PC-3 (cell line): Measurements from ENCODE around the gene FAM168A. TPM values are rescaled to one million over a fixed set of nuclear protein-coding genes. Genes with fewer than 3 reads are reported as not detected.

Experiments used
- ATAC-seq: fragments of 200-7000 bp; cut with Tn5 transposase; 2 replicates; pipeline ENCODE4 v1.9.1; 2020; ENCODE audit warnings: mild to moderate bottlenecking, moderate library complexity
- BruUV-seq: library from RNA; stranded (reverse); fragments of 400-500 nt; replicated peaks from 2 replicates; lab custom pipeline; 2021; lab: Mats Ljungman, UMichigan
- CTCF ChIA-PET: fragments of 300-600 bp; sonication (Branson Sonifier 250); formaldehyde crosslinking; loops from one replicate; lab custom pipeline; 2022; ENCODE audit warnings: antibody characterized with exemption; lab: Charles Lee
- POLR2A ChIA-PET: fragments of 300-600 bp; sonication (Branson Sonifier 250); formaldehyde crosslinking; loops from one replicate; lab custom pipeline; 2022; ENCODE audit warnings: antibody characterized with exemption; ENCODE audit not compliant: unreplicated experiment; lab: Charles Lee
- DNase-seq: peaks from one replicate; pipeline ENCODE4 v3.0.0-alpha.2; 2015
- H2AFZ ChIP-seq: fragments of 300-600 bp; sonication (generic); 2 replicates; pipeline ENCODE4 v1.6.0; 2016; ENCODE audit warnings: antibody characterized with exemption, low read length
- H3F3A ChIP-seq: fragments of 300-600 bp; sonication (generic); one replicate; pipeline ENCODE4 v1.6.0; 2017; ENCODE audit warnings: antibody characterized with exemption, low read length, control low read depth, mild to moderate bottlenecking; ENCODE audit not compliant: unreplicated experiment
- H3K27ac ChIP-seq: fragments of 300-600 bp; sonication (generic); 2 replicates; pipeline ENCODE4 v1.5.1; 2016; ENCODE audit warnings: mild to moderate bottlenecking, low read length
- H3K27me3 ChIP-seq: fragments of 300-600 bp; sonication (generic); 2 replicates; pipeline ENCODE4 v1.6.1; 2016; ENCODE audit warnings: low read length, mixed read lengths
- H3K36me3 ChIP-seq: fragments of 300-600 bp; sonication (generic); 2 replicates; pipeline ENCODE4 v1.6.1; 2016; ENCODE audit warnings: low read depth, mixed run types, low read length, mixed read lengths
- H3K4me1 ChIP-seq: fragments of 300-600 bp; sonication (generic); 2 replicates; pipeline ENCODE4 v1.5.1; 2016; ENCODE audit warnings: low read length; ENCODE audit not compliant: insufficient read depth
- H3K4me2 ChIP-seq: fragments of 300-600 bp; sonication (generic); 2 replicates; pipeline ENCODE4 v1.6.0; 2016; ENCODE audit warnings: low read length
- H3K4me3 ChIP-seq: fragments of 300-600 bp; sonication (generic); 2 replicates; pipeline ENCODE4 v1.5.1; 2016; ENCODE audit warnings: mild to moderate bottlenecking, low read length, mixed read lengths
- H3K79me2 ChIP-seq: fragments of 300-600 bp; sonication (generic); 2 replicates; pipeline ENCODE4 v1.6.1; 2017; ENCODE audit warnings: low read length, mixed read lengths
- H3K9ac ChIP-seq: fragments of 300-600 bp; sonication (generic); 2 replicates; pipeline ENCODE4 v1.6.0; 2016; ENCODE audit warnings: mild to moderate bottlenecking, low read length
- H3K9me2 ChIP-seq: fragments of 300-600 bp; sonication (generic); replicated peaks from 2 replicates; pipeline ENCODE4 v1.6.1; 2016; ENCODE audit warnings: mixed run types, low read length, mixed read lengths
- H3K9me3 ChIP-seq: fragments of 300-600 bp; sonication (generic); 2 replicates; pipeline ENCODE4 v1.6.1; 2016; ENCODE audit warnings: low read length, mixed read lengths
- H4K20me1 ChIP-seq: fragments of 300-600 bp; sonication (generic); 2 replicates; pipeline ENCODE4 v1.6.1; 2016; ENCODE audit warnings: low read length, mixed read lengths
- CTCF ChIP-seq: fragments of 300-600 bp; sonication (generic); conservative IDR thresholded peaks from 2 replicates; pipeline ENCODE4 v1.5.1; 2017; ENCODE audit warnings: antibody characterized with exemption, low read depth, mild to moderate bottlenecking, low read length
- EZH2 ChIP-seq: fragments of 300-600 bp; sonication (generic); IDR thresholded peaks from one replicate; pipeline ENCODE4 v1.6.1; 2017; ENCODE audit warnings: antibody characterized with exemption, mild to moderate bottlenecking, low read length; ENCODE audit not compliant: unreplicated experiment
- EZH2phosphoT487 ChIP-seq: fragments of 300-600 bp; sonication (generic); IDR thresholded peaks from 2 replicates; pipeline ENCODE4 v1.6.1; 2018; ENCODE audit warnings: mild to moderate bottlenecking, antibody characterized with exemption, low read length, borderline replicate concordance
- intact Hi-C: fragments of 100-400 bp; cut with micrococcal nuclease; formaldehyde crosslinking; loops from 2 replicates; pipeline ENCODE4 v1.9.0; 2023
- total RNA-seq: library from RNA; depleted of rRNA; stranded (reverse); fragments of >200 nt; gene quantifications from 2 replicates; pipeline ENCODE4 v1.2.3, GENCODE V29; 2014

The FAM168A gene
- total RNA-seq, 1 experiment from 2014 or later: 24.5 TPM

- peaks cover 9% of the 10 kb centered on the region for H3K36me3 ChIP-seq
- ATAC-seq (no peak), DNase-seq (no peak)
- H3F3A ChIP-seq: no peaks in the 10 kb centered on the region
- CTCF ChIA-PET: no interaction called here
- H2AFZ ChIP-seq: no peak overlapping the region
- no peaks in the 10 kb centered on the region for H3K9me3 ChIP-seq
- no peaks in the 10 kb centered on the region for H3K27me3 ChIP-seq
- no peaks in the 10 kb centered on the region for H3K79me2 ChIP-seq
- intact Hi-C loops: no loop called here
- BruUV-seq: no TSS peak
- no peak overlapping the region for H3K9ac ChIP-seq
- no peaks in the 10 kb centered on the region for H4K20me1 ChIP-seq
- TF ChIP-seq EZH2phosphoT487 (no peak), EZH2 (no peak), CTCF (no peak)
- peaks cover 22% of the 10 kb centered on the region for H3K4me1 ChIP-seq
- H3K9me2 ChIP-seq: no peaks in the 10 kb centered on the region
- H3K4me2 ChIP-seq: no peak overlapping the region
- no peak overlapping the region for H3K27ac ChIP-seq
- POLR2A ChIA-PET: no interaction called here
- H3K4me3 ChIP-seq: no peak overlapping the region
Measured at GRCh38 chr11:73413256-73413655, 184.7 kb downstream of the FAM168A start.

- ChIA-PET POLR2A (no interaction called here), CTCF (no interaction called here)
- BruUV-seq: no TSS peak
- Histone ChIP-seq H3K4me2 (no peak overlapping the region), H3K79me2 (no peaks in the 10 kb centered on the region), H3K36me3 (peaks cover 10% of the 10 kb centered on the region), H3K9me3 (no peaks in the 10 kb centered on the region), H3K27ac (peak overlapping the region; percentile 13; the same call in 1 of the 2 replicates), H3K27me3 (no peaks in the 10 kb centered on the region), H3K4me1 (peaks cover 22% of the 10 kb centered on the region), H3K4me3 (no peak overlapping the region), H3F3A (no peaks in the 10 kb centered on the region), H3K9ac (no peak overlapping the region), H3K9me2 (no peaks in the 10 kb centered on the region), H4K20me1 (no peaks in the 10 kb centered on the region), H2AFZ (no peak overlapping the region; the same call in 1 of the 2 replicates)
- intact Hi-C loops: no loop called here
- ATAC-seq: peak; percentile 54
- TF ChIP-seq EZH2: no peak
- TF ChIP-seq EZH2phosphoT487: no peak
- TF ChIP-seq CTCF: no peak
- peak; percentile 55 for DNase-seq
Measured at GRCh38 chr11:73412308-73412707, 185.6 kb downstream of the FAM168A start.

- intact Hi-C loops: no loop called here
- H4K20me1 ChIP-seq: no peaks in the 10 kb centered on the region
- no peak overlapping the region for H3K9ac ChIP-seq
- TF ChIP-seq EZH2 (no peak), EZH2phosphoT487 (no peak), CTCF (no peak)
- peaks cover 11% of the 10 kb centered on the region for H3K4me1 ChIP-seq
- no peaks in the 10 kb centered on the region for H3F3A ChIP-seq
- H3K4me2 ChIP-seq: no peak overlapping the region
- no peaks in the 10 kb centered on the region for H3K27me3 ChIP-seq
- H3K79me2 ChIP-seq: no peaks in the 10 kb centered on the region
- H3K36me3 ChIP-seq: peaks cover 11% of the 10 kb centered on the region
- ATAC-seq: no peak
- H3K4me3 ChIP-seq: no peak overlapping the region
- CTCF ChIA-PET: no interaction called here
- no peaks in the 10 kb centered on the region for H3K9me3 ChIP-seq
- DNase-seq: no peak
- POLR2A ChIA-PET: no interaction called here
- no peak overlapping the region for H2AFZ ChIP-seq
- no TSS peak for BruUV-seq
- no peak overlapping the region for H3K27ac ChIP-seq
- no peaks in the 10 kb centered on the region for H3K9me2 ChIP-seq
Measured at GRCh38 chr11:73411031-73411430, 186.9 kb downstream of the FAM168A start.
